D721Med (cell line): ENCODE results near the gene RNF113B.

Source experiments
- DNase-seq: peaks from one replicate; pipeline ENCODE4 v3.0.0; 2011; ENCODE audit warnings: low spot score; ENCODE audit not compliant: insufficient read length
- FAIRE-seq: peaks from 2 replicates; lab custom pipeline; 2011; peaks lifted over from hg19 to GRCh38; lab: Jason Lieb, UNC
- TF ChIP-seq, protein P1 (sequence below): IDR thresholded peaks from 2 replicates; pipeline ENCODE4 v1.5.1; 2012; ENCODE audit warnings: mild to moderate bottlenecking, control low read depth; ENCODE audit not compliant: insufficient read depth; ENCODE audit errors: missing control alignments

The RNF113B gene

DNA sequence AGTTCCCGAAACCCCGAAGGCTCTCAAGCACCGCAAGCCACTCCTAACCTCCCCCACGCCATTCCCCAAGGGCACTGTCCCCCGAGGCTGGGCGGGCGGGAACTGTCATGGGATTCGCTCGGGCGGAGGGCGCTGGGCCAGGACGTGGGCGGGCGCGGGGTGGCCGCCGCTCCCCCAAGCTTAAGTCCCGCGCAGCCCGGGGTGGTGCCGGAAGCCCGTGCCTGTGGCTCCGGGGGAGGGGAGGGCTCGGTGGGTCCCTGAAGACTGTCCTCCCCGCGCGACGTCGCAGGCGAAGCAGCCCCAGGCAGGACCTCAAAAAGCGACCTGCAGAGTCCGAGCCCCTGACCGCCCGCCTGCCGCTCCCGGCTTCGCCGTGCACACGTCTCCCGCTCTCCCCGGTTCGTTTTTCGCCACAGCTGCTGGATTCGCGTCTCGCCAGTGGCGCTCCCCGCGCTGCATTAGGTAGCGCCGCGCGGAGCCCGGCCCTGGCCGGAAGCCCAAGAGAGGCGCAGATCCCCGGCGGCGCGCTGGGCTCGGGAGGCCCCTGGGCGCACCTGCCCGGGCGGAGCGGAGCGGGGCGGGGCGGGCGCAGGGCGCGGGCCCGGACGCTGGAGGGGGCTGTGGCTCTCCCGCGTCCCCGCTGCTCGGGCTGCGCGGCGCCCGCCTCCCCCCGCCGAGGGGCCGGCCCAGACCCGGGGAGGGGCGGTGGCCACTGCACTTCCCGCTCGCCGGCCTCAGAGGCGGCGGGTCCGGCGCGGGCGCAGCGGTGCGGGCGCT lies 34.5 kb downstream of the RNF113B start, which contains the start of gene FARP1:
FARP1 (plus strand) TSS at position 715 of the 777 bp plus-strand sequence. CDS start 70,149 bp downstream, outside the sequence.
- FAIRE-seq (no peak), DNase-seq (peak; percentile 60)
- TF ChIP-seq, protein P1, sequence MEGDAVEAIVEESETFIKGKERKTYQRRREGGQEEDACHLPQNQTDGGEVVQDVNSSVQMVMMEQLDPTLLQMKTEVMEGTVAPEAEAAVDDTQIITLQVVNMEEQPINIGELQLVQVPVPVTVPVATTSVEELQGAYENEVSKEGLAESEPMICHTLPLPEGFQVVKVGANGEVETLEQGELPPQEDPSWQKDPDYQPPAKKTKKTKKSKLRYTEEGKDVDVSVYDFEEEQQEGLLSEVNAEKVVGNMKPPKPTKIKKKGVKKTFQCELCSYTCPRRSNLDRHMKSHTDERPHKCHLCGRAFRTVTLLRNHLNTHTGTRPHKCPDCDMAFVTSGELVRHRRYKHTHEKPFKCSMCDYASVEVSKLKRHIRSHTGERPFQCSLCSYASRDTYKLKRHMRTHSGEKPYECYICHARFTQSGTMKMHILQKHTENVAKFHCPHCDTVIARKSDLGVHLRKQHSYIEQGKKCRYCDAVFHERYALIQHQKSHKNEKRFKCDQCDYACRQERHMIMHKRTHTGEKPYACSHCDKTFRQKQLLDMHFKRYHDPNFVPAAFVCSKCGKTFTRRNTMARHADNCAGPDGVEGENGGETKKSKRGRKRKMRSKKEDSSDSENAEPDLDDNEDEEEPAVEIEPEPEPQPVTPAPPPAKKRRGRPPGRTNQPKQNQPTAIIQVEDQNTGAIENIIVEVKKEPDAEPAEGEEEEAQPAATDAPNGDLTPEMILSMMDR = peak; percentile 25

DNA sequence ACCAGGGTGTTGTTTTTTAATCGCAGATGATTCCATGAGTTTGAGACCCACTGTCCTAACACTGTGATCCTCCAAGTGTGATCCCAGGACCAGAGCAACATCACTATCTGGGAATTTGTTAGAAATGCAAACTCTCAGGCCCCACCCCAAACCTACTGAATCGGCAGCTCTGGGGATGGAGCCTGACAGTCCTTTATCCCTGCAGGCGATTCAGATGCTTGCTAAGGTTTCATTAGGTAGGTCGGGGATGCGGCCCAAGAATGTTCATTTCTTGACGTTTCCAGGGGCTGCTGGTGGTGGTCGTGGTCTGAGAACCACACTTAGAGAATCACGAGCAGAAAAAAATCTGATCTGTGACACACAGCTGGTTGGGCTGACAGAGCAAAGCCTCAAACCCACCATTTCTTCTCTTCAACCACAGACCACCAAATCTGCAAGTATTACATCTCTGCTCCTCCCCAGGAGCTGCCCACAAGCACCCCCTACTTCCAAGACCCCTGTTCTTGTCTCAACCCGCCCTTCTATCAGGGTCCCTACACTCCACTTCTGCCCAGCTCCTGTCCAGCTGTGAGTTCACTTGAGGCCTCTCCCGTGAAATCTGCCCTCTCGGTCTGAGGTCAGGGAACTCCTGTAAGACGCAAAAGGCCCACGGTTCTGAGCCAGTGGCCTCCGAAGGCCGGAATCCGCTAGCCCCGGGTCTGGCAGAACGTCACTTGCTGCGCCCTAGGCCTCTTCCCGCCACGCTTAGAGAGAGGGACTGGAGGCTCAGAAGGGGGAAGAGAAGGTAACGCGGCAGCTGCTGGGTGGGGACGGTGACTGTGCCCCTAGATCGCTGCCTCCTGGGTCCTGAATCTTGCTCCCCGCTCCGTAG lies 35.3 kb downstream of the RNF113B start:
- TF ChIP-seq, protein P1 = no peak
- FAIRE-seq = no peak
- DNase-seq = no peak

DNA sequence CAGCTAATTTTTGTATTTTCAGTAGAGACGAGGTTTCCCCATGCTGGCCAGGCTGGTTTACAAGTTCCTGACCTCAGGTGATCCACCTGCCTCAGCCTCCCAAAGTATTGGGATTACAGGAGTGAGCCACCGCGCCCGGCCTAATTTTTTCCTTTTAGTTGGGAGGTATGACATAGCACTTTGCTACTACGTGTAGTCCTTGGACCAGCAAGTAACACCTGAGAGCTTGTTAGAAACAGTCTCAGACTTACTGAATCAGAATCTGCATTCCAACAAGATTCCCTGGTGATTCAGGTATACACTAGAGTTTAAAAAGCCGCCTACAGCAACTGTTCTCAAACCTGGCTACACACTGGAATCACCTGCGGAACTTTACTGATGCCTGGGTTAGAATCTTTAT lies 36.0 kb downstream of the RNF113B start:
- TF ChIP-seq, protein P1 = no peak
- FAIRE-seq (no peak), DNase-seq (no peak)

DNA sequence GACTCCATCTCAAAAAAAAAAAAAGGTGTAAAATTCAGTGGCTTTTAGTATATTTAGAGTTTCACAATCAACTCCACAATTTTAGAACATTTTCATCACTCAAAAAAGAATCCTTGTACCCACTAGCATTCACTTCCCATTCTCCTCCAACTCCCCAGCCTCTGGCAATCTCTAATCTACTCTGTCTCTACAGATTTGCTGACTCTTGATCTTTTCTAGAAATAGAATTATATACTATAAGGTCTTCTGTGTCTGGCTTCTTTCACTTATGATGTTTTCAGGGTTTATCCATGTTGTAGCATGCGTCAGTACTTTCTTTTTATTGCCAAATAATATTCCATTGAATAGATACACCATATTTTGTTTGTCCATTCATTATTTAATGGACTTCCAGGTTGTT lies 42.2 kb downstream of the RNF113B start:
- no peak for DNase-seq
- no peak for FAIRE-seq
- TF ChIP-seq, protein P1 = no peak

DNA sequence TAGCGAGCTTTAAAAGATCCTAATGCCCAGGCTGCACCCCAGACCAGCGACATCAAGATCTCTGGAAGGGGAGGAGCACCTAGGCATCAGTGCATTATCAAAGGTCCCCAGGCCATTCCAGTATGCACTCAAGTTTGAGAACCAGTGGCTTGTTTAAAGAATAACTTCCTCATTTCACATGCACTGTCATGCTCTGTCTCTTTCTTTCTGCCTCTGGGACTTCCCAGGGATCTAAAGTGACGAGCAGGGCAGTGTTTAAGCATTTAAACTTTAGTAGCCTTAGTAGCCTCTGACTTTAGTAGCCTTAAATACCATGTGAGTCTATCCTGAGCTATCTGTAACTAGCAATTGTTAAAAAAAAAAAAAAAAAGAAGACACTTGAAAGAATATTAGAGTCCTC lies 43.1 kb downstream of the RNF113B start:
- TF ChIP-seq, protein P1 = no peak
- DNase-seq (no peak), FAIRE-seq (no peak)

DNA sequence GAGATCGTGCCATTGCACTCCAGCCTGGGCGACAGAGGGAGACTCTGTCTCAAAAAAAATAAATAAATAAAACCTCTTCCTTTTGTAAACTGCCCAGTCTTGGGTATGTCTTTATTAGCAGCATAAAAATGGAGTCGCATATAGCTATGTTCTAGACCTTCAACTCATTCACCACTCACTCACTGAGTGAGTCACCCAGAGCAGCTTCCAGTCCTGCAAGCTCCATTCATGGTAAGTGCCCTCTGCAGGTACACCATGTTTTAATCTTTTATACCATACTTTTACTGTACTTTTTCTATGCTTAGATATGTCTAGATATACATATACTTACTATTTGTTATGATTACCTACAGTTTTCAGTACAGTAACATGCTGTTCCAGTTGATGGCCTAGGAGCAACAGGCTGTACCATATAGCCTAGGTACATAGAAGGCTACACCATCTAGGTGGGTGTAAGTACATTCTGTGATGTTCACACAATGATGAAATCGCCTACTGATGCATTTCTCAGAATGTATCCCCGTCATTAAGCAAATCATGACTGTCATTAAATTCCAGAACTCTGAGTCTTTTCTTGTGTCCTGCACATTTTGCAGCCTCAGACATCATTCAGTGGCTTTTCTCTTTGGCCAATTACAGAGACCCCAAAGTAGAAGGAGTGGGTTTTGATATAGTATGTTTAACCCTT lies 47.9 kb downstream of the RNF113B start:
- FAIRE-seq = no peak
- no peak for DNase-seq
- TF ChIP-seq, protein P1 = no peak
